Bone marrow (tissue), 2 donors: ENCODE measurements around the gene PSTPIP1.
"Not testable (repeated sequence)": the region's sequence is repeated elsewhere in the genome, so short reads cannot be mapped to it uniquely, and the experiment has no call there.

Experiments
- DNase-seq, 2 donors: peaks; one replicate each; lab custom pipeline; 2025; lab: John Stamatoyannopoulos, UW

The PSTPIP1 gene

GRCh38 chr15:76994971-76995945, at the start of gene PSTPIP1:
Gene PSTPIP1, plus strand, starts transcription at chr15:76995126. Its CDS starts 448 bp downstream, at chr15:76995574.
- DNase-seq: peak in 1 of 2 donors; percentile 52

- no peak for DNase-seq
Measured at GRCh38 chr15:76945494-76946093, 49.3 kb upstream of the PSTPIP1 start.

- no peak for DNase-seq
Measured at GRCh38 chr15:76947454-76947853, 47.5 kb upstream of the PSTPIP1 start.

DNA sequence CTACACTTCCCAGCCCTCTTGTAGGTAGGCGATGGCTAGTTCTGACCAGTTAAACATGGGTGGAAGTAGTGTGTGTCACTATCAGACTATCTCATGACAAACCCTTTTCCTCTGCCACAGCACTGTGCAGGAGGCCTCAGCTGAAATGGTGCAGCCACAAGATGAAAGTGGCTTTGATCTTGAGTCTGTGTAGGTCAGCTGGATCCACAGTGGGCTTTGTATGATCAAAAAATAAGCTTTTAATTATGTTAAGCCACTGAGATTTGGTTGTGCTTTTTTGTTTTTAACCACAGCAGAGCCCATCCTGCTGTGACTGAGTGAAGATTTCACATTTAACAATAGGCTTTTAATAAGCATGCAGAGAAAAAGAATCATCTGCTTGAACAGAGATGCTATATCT, 43.7 kb upstream of the PSTPIP1 start:
- no peak for DNase-seq

DNA sequence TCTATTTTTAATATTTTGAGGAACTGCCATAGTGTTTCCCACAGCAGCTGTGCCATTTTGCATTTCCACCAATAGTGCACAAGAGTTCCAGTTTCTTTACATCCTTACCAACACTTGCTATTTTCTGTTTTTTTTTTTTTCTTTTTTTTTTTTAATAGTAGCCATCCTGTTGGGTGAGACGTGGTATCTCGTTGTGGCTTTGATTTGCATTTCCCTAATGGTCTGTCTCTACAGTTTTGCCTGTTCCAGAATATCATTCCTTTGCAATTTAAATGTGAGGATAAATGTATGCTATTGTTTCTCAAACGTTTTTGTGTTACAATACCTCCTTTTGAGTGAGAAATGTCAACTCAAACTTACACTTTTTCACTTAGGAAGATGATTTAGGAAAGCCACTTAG, 41.0 kb upstream of the PSTPIP1 start:
- no peak for DNase-seq

GRCh38 chr15:76954744-76955143, 40.2 kb upstream of the PSTPIP1 start:
- no peak for DNase-seq

DNA sequence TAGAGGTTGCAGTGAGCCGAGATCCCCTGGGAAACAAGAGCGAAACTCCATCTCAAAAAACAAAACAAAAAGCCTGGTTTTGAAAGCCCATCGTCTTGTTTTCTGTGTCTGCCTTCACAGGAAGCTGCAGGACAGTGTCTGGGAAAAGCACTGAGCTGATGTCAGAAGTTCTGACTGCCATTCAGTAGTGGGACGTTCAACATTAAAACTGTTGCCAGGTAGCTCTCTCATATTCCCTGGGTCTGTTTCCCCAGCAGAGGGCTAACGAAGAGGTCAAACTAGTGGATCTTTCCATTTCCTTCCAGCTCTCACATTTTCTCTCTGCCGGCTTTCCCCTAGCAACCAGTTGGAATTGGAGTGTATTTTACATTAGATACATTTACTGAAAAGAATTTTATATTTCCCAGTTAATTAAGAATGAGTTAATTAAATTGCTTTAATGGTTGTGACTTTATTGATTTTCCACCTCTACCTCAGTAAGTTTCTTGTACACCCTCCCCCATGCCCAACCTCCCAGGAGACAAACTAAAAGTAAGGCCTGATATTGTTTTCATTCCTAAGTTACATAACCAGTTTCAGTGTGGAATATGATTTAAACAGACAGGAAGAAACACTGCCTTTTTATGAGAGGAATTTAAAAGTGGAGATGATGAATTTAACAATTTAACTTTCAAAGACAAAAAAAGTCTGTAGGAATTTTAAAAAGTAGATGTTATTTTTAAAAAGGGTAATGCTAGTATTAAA, 33.5 kb upstream of the PSTPIP1 start:
- DNase-seq: no peak

- no peak for DNase-seq
Measured at GRCh38 chr15:76962337-76963013, 32.5 kb upstream of the PSTPIP1 start.

DNA sequence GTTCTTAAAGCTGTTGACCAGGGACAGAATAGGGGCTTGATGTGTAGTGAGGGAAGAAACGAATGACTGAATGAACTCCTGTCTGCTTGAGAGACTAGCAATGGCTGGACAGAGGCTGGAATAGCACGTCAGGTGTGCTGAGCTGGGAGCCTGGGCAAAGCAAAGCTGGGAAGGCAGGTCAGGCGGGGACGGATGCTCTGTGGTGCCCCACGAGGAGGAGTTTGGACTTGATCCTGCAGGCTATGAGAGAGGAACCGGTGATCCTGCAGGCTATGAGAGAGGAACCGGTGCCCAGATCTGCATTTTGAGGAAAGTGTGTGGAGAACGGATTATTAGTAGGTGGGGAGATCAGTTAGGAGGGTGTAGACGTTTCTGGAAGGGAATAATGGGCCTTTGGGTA, 31.3 kb upstream of the PSTPIP1 start:
- no peak for DNase-seq

- no peak for DNase-seq
Measured at GRCh38 chr15:76964157-76964556, 30.8 kb upstream of the PSTPIP1 start.

GRCh38 chr15:76966051-76966450, 28.9 kb upstream of the PSTPIP1 start:
- DNase-seq: not testable (repeated sequence)

DNA sequence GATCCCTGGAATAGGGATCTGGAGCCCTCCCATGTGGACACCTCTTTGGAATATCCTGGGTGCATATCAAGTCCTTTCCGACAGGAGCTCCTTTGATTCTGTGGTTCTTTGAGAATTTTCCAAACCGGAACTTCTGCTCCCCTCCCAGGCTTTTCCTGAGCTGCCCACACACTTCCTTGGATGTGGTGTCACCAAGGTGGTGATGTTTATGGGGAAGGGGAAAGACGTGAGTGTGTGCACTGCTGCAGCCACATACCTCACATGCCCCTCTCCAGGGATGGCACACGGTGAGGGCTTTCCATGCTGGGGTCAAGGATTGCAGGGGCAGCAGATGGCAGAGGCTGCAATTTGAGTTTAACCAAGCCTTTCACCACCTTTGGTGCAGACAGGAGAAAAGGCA, 27.9 kb upstream of the PSTPIP1 start:
- no peak for DNase-seq

DNA sequence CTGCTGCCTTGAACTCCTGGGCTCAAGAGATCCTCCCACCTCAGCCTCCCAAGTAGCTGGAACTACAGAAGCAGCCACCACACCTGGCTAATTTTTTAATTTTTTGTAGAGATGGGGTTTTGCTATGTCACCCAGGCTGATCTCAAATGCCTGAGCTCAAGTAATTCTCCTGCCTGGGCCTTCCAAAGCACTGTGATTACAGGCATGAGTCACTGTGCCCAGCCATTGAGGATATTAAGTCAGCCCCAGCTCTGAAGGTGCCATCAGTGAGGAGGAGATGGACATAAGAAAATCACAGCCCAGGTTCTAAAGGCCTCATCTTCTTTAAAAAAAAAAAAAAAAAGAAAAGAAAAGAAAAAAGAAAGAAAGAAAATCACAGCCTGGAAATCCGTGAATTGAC, 26.6 kb upstream of the PSTPIP1 start:
- DNase-seq: no peak

DNA sequence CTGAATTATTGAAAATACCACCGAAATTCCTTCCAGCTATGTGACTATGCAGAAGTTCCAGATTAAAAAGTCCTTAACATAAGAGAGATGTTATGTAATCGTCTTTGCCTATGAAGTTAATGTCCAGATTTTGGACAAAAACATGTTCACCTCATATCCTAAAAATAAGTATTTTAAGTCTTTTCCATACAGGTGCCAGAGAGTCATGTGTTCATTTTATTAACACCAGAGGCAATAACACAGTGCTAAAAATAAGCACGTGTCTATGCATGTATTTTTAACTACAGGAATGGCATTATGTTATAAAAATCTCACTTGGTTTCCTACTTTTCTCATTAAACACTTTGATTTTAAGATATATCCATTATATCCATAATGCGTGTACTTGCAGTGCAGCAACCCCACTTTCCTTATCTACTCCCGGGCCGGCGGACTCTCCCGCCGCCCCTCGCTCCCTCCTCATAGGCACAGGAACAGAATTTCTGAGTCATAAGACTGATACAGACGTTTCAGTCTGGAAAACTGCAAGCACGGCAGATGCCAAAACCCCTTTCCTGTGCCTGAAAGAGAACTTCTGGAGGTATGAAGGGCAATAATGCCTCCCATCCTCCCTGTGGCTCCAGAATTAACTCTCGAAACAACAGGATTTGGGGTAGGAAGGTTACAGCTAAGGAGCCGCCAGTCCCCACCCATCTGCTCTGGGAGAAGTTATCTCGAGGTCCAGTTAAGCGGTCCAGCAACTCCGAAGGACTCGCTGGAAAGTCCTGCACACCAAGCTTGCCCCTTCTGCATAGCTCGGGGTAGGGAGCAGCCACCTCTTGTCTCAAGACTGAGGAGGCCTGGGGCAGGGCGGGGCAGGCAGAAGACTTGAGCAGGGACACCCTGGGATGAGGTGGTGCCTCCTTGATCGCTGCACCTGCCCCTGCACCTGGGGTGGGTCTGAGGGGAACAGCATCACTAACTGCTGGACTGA, 22.3 kb upstream of the PSTPIP1 start:
- no peak for DNase-seq

GRCh38 chr15:76973362-76973743, 21.6 kb upstream of the PSTPIP1 start:
- peak in 1 of 2 donors; percentile 18 for DNase-seq

DNA sequence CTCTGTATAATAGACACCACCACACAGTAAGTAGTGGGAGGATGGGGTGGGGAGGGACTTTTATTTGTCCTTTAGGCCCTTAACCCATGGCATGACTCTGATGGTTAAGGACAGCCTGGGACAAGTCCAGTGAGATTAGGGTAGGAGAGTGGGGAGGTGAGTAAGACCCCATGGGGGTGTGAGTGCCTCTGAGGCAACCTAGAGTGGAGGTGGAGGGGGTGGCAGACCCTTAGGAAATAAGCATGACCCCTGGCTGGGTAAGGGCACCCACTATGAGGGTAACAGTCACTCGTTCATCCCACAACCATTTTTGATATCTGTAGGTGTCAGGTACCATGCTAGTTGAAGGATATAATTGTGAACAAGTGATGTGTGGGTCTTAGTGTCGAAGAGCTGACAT, 21.0 kb upstream of the PSTPIP1 start:
- DNase-seq: no peak

DNA sequence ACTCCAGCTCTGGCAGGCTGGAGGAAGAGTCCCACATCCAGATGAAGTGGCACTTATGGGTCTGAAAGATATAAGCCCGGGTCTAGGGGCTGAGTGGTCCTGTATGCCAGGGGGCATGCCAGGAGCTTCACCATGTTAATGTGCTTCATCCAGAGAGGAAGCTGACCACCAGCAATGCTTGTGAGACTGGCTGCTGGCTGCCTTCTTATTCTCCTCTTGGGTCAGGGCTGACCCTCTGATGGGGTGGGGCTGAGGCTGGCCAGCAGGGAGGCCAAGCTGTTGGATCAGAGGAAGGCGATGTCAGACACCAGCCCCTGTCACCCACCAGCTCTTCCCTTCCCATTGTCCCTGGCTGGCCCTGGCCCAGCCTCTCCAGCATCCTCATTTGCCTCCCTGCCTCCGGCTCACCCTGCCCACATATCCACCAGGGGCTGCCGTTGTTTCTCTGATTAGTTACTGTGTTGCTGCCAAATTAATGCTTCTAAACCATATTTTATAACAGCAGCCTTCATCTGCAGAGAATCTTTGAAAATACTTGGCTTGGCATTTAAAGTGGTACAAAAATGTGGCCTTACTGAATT, 20.4 kb upstream of the PSTPIP1 start:
- DNase-seq: no peak

- no peak for DNase-seq
Measured at GRCh38 chr15:76976141-76976540, 18.8 kb upstream of the PSTPIP1 start.

DNA sequence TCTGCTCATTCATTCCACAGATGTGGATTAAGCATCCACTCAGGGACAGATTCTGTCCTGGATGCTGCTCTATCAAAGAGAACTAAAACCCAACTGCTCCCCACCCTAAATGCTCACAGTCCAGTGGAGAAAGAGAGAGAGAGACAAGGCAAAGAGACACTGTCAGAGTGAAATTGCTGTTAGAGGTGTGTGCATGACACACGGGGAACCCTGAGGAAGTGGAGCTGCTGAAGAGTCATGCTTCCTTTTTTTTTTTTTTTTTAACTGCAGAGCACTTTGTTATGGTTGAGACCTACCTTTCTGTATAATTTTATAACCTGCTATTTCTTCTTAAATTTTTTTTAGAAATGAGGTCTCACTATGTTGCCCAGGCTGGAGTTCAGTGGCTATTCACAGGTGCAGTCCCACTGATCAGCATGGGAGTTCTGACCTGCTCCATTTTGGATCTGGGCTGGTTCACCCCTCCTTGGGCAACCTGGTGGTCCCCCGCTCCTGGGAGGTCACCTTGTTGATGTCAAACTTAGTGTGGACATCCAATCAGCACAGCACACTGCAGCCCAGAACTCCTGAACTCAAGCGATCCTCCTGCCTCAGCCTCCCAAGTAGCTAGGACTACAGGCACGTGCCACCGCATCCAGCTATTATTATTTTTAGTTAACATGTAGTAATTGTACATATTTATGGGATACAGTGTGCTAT, 18.2 kb upstream of the PSTPIP1 start:
- DNase-seq: peak in 1 of 2 donors; percentile 34
